HG03354 (cell line): Measurements from ENCODE around the gene KCNMB2.

ENCODE experiments used
- ATAC-seq: cut with Tn5 transposase; IDR thresholded peaks from one replicate; pipeline ENCODE4 v1.9.1; 2021; ENCODE audit warnings: mild to moderate bottlenecking; ENCODE audit not compliant: unreplicated experiment, poor library complexity, severe bottlenecking

The KCNMB2 gene

DNA sequence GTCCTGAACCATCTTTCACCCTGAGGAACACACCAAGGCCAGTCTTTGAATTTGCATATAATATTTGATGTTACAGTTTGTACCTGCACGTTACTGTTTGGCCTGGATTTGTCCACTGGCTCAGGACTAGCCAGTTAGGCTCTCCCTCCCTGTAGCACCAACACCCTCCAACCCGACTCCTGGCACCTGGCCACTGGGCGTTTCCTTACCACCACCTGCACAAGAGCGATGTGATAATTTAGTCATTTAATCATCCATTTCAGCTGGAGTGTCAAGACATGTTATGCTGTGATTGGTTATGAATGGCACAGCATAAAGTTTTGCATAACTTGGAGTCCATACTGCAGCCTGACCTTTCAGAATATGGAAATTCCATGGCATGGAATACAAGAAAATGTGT is 242.4 kb downstream of the KCNMB2 start:
- ATAC-seq: no peak

DNA sequence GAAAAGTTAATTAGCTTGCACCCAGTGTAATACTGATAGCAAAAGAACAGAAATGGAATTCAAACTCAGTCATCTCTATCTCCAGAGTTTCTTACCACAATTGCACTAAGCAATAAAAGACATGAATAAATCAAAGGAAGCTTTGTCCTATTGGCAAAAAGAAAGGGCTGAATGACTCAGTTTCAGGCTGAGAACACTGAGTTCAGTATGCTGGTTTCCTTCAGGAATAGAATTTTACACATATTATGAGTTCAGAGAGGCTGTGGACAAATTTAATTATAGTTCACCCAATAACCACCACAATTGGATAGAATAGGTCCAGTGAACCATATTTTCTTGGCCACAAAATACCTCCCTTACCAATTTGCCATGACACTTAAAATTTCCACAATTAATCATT is 249.7 kb downstream of the KCNMB2 start:
- ATAC-seq: no peak

DNA sequence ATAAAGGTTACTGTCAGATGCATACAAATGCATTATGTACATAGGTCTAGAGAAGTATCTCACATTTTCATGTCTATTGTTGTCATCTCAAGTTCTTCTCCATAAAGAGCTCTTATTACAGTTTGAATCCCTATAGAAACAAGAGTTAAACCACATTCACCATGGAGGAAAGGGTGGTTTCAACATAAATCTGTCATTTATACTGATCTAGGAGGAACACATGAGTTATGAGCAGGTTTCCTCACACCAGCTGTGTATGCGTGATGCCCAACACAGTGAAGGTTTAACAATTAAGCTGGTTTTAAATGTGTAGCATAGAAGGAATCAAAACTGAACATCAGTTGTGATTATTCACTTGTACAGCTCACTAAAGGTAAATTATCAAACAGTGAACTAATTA is 251.7 kb downstream of the KCNMB2 start:
- ATAC-seq: no peak

DNA sequence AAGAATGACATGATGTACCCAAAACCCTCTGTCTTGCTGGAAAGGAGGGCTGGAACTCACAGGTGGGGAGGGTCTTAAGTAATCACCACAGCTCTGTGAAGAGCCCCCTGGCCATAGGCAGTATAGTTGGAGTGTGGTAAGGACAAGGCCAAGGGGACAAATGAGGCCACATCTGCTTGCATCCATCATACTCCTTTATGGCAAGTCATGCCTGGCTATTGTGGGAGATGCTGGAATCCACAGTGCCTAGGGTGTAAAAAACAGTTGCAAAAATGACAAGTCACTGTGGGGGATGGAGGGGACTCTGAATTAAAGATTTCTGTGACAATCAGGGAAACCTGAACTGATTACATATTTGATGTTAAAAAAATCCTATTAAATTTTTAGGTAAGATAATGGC is 258.5 kb downstream of the KCNMB2 start:
- ATAC-seq: no peak

DNA sequence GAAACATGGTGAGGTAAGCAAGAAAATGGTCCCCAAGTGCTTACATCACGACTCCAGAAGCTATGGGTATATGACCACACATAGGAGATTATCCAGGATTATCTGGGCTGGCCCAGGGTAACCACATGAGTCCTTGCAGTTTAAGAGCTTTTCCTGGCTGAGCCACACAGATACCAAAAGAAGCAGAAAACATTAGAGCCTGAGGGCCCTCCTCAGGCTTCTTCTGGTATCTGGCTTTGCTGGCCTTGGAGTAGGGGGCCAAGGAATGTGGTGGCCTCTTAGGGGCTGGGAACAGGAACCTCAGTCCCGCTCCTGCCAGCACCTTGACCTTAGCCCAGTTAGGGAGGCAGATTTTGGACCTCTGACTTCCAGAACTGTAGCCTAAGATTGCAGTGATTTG is 259.1 kb downstream of the KCNMB2 start:
- no peak for ATAC-seq

DNA sequence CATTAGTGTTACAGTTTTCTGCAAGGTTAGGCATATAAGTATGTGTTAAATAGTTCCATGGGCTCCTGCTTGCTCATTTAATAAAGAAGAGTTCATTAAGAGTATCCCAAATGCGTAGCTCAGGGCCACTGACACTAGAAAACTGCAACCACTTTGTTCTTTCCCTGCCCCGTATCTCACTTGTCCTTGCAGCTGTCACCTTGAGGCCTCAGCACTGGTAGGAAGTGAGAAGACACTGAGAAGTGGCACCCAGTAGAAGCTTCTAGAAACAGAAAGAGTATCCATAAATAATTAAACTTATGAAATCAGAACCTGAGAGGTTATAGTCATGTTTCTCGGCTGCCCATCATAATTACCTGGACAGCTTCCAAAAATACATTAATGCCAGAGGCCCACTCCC is 266.0 kb downstream of the KCNMB2 start:
- no peak for ATAC-seq

DNA sequence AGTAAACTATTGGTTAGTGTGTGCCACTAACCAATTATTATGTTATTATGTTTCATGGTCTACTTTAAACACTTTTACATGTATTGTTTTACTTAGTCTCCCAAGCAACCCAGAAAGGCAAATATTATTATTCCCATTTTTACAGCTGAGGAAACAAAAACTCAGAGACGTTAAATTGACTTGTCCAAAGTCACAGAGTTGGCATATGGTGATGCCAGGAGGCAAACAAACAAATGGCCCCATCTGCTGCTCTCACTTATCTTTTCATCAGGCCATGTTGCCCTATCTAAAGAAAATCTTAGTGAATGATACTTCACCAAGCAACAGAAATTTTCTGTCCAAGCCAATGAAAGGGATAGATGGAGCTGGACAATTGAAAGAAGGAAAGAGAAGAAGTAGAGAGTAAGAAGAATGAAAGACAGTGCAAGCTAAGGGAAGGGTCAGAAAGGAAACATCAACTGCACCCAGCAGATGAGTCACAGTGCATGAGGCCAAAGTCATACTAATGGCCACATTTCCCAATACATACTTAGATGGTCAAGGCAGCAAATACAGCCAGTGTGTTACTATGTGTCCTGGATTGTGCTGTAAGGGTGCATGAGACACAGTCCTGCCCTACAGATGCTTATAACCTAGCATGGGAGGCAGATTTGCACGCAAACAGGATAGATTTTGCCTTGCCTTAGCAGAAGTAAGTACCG is 266.9 kb downstream of the KCNMB2 start:
- no peak for ATAC-seq

DNA sequence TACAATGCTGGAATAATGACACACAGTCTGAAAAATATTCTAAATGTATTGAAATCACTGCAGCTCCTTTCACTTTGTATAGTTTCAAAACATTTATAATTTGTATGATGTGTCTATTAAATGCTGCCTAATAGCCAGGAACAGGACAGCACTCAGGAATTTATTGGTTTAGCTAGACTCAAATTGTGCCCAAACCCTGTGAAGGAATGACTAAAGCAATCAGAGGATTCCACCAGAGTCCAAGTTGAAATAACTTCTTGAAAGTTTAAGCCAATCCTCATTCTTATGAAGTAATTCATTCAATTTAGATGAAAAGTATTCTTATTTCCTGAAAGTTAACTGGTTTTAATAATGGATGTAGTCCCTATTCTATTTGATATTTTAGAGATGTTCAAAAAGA is 268.4 kb downstream of the KCNMB2 start:
- no peak for ATAC-seq

DNA sequence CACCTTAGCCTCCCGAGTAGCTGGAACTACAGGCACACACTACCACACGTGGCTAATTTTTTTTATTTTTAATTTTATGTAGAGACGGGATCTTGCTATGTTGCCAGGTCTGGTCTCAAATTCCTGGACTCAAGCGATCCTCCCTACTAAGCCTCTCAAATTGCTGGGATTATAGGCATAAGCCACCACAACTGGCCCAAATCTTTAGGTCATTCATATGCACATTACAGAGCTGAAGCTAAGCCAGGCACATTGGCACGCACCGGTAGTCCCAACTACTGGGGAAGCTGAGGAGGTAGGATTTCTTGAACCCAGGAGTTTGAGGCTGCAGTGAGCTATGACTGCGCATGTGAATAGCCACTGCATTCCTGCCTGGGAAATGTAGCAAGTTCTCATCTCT is 269.5 kb downstream of the KCNMB2 start:
- ATAC-seq: no peak

DNA sequence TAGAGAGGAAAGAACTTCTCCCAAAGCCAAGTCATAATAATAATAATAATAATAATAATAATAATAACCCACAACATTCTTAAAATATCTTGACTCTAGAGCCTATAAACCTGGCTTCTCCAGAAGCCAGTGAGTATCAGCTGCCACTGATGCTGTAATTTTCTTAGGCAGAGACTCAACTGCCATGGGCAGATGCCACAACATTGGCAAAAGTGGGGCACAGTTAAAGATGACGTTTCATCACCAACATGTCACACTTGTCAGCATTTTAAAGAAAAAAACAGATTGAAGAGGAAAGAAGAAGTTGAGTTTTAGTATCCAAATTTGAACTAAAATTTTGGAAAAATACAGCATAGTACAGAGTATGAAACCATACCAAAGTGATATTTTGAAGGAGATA is 270.4 kb downstream of the KCNMB2 start:
- ATAC-seq: no peak

DNA sequence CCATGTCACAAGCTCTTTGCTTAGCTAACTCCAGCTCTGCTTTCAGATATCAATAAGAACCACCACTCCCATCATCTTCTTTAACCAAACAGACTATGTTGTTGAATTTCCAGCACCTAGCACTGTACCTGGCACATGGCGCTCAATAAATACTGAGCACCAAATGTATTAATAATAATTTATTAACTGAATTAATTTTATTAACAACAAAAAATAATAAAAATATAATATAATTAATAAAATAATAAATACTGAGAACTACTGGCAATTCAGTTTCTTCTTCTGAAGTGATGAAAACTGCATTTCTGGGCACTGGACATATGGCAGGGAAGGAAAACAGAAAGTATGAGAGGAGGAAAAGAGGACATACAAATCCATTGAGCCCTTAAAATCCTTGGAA is 271.5 kb downstream of the KCNMB2 start:
- no peak for ATAC-seq

DNA sequence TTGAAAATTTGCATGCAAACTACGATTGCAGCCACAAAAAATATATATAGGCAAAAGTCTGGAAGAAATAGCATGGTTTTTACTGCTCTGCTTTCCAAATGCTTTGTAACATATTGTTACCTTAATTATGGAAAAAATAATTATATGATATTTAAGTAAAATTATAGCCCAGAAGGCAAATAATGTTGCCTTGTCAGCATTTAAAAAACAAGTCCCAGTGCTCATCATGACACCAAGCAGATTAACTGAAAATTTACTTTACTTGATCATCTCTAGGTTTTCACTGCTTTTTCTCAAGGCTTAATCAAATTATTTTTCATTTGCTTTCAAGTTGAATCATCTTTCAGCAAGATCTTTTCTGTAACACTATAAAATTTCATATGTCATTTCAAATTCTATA is 272.5 kb downstream of the KCNMB2 start:
- no peak for ATAC-seq

DNA sequence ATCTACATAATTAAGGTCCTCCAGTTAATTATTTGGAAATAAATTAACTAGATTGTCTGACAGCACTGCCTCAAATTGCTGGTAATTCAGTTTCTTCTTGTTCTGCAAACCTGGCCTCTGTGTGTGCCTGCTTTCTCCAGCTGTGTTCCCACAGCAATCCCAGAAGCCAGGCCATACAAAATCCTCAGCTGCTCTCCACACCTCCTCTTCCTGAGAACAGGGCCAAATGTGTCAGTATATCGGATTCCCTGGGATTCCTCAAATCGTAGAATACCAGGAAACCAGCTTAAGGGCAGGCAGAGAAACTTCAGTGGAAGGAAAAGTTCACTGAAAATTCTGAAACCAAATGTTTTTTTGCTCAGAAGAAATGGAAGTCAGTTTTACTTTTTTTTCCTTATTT is 273.9 kb downstream of the KCNMB2 start:
- ATAC-seq: no peak

DNA sequence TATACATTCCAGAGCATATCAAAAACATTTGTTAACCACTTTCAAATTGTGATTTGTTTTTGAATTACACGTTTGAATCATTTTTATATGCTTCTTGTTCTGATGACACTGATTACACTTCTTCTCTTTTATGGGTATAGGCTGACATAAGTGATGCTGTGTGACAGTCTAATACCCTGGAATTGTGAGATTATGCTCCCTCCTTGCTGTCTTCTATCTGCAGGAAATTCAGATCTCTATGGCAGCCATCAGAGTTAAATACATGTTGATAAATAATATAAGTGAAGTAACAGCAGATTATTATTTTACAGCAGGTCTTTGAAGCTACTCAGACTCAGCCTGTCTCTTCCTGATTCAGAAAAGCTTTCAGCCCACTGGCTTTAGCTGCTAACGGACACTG is 286.5 kb downstream of the KCNMB2 start:
- ATAC-seq: no peak

DNA sequence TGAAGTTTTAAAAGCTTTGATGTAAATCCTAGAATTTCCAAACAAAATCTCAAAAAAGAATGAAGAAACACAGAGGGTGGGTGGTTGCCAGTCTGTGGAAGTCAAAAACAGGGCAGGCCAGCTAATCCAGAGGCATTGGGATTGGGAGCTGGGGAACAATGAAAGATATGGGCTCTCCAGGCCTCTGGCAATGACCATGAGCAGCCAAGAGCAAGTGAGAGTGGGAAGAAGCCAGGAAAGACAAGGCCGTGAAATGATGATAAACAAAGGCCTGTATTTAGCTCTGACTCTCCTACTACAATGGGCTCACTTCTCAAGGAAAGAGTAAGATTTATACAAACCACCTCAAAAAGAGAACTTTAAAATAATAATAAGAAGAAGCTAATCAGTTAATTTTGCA is 286.9 kb downstream of the KCNMB2 start:
- no peak for ATAC-seq

DNA sequence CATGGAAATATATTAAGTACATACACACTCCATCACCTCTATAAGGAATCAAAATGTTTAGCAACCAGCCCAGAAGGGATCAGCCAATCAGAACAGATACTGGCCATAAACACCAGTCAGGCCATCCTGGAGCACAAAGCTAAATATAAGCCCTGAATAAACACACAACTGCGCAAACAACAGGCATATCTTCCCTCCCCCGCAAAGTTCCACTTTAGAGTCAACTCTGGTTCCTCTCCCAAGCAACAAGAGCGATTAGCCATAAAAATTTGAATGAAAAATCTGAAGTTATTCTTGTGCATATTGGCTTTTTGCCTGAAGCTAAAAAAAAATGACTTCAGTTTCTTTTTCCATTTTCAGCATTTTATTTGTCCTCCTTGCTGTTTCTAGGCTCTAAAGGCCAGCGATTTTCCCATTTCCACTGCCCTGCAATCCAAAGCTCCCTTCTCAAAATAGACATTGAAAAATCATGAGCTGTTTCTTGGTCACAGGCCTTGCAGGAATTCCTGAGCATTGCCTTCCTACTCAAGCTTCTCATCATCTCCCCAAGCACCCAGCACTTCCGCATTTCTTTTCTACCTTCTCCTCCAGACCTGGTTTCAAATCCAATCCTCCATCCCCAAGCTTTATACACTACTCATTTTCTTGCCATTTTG is 287.5 kb downstream of the KCNMB2 start:
- ATAC-seq: no peak

DNA sequence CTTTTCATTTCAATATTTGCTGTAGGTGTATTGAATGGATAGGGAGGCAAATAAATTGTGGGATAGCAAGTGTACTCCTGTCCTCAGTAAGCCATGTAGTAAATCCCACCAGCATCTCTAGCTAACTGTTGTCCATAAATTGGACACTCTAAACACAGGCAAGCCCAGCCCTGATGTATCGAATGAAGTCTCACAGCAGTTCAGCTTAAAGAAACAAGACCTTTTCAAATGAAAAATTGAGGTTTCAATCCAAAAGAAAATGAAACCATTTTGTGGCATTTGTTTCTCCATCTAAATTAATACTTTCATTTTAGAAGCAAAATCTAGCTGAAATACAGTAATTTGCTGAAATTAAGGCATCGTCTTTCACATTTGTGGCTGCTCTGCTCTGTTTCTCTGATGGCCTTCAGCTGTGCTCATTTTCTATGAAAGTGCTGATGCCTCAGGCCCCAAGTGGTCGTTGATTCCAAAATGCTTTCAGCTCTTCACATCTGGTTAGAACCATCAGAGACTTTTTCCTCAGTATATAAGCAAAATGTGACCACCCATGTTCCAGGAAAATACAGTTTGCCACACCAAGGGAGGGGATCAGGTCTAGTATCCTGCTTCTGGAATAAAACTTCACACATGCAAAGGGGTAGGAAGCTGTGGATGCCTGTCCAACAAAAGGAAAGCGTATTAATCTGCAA is 290.3 kb downstream of the KCNMB2 start:
- no peak for ATAC-seq

DNA sequence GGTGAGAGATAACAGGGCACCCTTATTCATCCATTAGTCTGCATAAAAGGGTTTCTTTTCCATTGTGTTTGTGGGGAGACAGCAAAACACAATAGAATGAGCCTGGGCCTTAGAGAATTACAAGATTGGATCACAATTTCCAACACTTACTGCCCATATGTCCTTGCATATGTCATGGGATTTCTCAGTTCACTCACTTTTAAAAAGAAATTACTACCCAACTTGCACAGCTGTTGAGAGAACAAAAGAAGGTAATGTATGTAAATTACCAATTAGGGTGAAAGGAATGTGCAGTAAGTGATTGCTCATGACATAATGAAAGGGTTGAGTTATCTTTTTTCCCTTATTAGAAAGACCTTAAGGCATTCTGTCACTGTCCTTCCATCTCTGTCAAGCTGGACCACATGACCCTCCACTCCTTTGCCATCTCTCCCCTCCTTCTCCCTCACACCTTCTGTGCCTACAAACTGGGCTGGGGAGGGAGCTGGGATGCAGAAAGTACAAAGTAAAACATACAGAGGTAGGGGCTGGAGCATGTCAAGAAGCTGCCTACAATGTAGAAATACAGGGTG is 291.1 kb downstream of the KCNMB2 start:
- no peak for ATAC-seq

DNA sequence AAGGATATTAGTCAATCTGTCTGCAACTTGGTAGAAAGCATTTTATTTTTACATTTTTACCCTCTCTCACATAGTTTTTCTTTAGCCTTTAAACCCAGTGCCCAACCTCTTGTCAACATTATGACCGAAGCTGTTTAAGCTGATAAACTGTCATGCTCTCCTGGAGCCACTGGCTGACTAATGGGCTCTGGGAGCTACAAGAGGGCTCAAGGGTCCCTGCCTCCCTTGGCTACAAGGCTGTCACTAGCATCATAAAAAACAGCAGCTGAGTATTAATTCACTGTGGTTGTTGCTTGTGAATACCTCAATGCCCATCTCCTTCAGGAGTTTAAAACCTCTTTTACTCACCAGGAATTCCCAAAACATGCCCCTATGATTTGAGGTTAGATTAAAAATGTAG is 297.5 kb downstream of the KCNMB2 start:
- no peak for ATAC-seq

DNA sequence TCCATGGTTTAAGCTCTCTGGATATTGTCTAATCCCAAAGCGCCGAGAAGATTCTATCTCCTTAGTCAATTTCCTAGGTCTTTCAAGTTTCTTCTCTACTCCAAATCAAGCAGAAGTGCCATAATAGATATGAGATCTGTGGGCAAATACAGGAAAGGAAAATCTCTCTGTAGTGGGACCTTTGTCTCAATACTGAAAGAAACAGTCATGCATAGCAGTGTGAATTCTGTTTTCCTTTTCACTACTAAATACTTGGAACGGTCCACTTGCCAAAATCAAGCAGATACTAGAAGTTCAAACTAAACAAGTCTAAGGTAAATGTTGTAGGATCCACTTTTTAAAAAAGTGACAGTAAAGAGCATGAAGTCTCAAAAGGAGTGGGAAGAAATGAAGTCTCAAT is 298.8 kb downstream of the KCNMB2 start:
- no peak for ATAC-seq

DNA sequence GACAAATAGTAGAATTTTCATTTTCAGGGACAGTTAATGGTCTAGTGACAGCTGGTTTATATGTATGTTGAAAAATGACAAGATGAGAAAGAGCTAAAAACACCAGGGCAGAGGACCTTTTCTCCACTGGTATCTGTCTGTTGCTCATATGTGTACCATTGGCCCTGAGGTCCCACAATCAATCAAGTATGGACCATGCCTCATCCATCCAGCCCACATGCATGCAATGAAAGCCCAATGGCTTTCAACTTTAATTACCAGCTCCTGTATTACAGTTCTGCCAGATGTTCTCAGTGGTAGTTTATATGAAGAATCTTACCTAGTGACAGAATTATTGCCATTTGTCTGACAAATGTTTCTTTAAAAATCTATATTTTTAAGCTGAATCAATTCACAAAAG is 301.3 kb downstream of the KCNMB2 start:
- ATAC-seq: no peak
